NT2/D1 (cell line): Measurements from ENCODE around the gene ADD3.
A peak's percentile ranks its signal among the peaks of the same experiment; 100 is the strongest.

Experiments
- DNase-seq: peaks from one replicate; pipeline ENCODE4 v3.0.0-alpha.2; 2011; ENCODE audit warnings: low read depth, low spot score
- H3K27me3 ChIP-seq: 2 replicates; pipeline ENCODE4 v1.6.0; 2011; ENCODE audit warnings: mild to moderate bottlenecking; ENCODE audit not compliant: insufficient read length, insufficient read depth
- H3K36me3 ChIP-seq: 2 replicates; pipeline ENCODE4 v1.6.1; 2011; ENCODE audit warnings: mild to moderate bottlenecking, low read length, mixed read lengths; ENCODE audit not compliant: insufficient read depth, insufficient read length
- H3K4me1 ChIP-seq: 2 replicates; pipeline ENCODE4 v1.5.1; 2011; ENCODE audit not compliant: insufficient read depth, insufficient read length
- H3K4me3 ChIP-seq: 2 replicates; pipeline ENCODE4 v1.5.1; 2011; ENCODE audit warnings: low read depth; ENCODE audit not compliant: insufficient read length
- H3K9ac ChIP-seq: 2 replicates; pipeline ENCODE4 v1.6.0; 2011; ENCODE audit warnings: low read depth; ENCODE audit not compliant: insufficient read length
- H3K9me3 ChIP-seq: 2 replicates; pipeline ENCODE4 v1.5.1; 2011; ENCODE audit warnings: mild to moderate bottlenecking, low read length; ENCODE audit not compliant: insufficient read depth
- SUZ12 ChIP-seq: IDR thresholded peaks from 2 replicates; pipeline ENCODE4 v1.6.1; 2011; ENCODE audit not compliant: insufficient read length, insufficient read depth; ENCODE audit errors: extremely low read depth
- YY1 ChIP-seq: IDR thresholded peaks from 2 replicates; pipeline ENCODE4 v1.6.1; 2011; ENCODE audit not compliant: insufficient read length, insufficient read depth
- ZNF274 ChIP-seq: IDR thresholded peaks from 2 replicates; pipeline ENCODE4 v1.6.1; 2011; ENCODE audit warnings: mild to moderate bottlenecking, low read depth, low read length

ADD3 gene

DNA sequence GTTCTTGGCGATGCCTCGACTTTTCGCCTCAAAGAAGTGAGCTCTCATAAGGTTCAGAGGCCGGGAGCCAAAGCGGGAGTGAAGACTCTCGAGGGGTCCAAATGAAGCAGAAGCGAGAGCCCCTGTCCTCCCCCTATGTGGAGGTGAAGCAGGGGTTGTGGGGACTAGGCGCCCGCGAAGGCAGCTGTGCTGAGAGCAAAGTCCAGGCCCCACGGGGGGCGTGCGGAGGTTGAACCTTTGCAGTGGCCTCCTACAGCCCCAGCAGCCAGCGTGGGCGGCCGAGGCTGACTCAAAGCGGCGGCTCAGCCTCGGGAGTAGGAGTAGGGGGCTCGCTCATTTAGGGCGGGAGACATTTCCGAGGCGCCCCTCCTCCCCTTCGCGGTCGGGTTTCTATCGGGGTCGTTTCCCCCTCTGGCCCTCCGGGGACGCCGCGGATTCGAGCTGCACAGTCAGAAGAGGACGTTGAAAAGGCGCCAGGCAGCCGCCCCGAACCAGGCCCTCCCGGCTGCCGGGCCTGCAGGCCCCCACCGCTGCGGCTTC lies 553 bp upstream of the ADD3 start:
- peaks cover 4% of the 10 kb centered on the region for H3K4me1 ChIP-seq
- H3K27me3 ChIP-seq, result peaks cover 15% of the 10 kb centered on the region
- peak overlapping the region; percentile 51 for H3K4me3 ChIP-seq
- H3K9ac ChIP-seq, result peak overlapping the region; percentile 85
- no peak for DNase-seq
- H3K9me3 ChIP-seq, result no peaks in the 10 kb centered on the region
- TF ChIP-seq ZNF274 (no peak), SUZ12 (no peak), YY1 (no peak)
- no peaks in the 10 kb centered on the region for H3K36me3 ChIP-seq

DNA sequence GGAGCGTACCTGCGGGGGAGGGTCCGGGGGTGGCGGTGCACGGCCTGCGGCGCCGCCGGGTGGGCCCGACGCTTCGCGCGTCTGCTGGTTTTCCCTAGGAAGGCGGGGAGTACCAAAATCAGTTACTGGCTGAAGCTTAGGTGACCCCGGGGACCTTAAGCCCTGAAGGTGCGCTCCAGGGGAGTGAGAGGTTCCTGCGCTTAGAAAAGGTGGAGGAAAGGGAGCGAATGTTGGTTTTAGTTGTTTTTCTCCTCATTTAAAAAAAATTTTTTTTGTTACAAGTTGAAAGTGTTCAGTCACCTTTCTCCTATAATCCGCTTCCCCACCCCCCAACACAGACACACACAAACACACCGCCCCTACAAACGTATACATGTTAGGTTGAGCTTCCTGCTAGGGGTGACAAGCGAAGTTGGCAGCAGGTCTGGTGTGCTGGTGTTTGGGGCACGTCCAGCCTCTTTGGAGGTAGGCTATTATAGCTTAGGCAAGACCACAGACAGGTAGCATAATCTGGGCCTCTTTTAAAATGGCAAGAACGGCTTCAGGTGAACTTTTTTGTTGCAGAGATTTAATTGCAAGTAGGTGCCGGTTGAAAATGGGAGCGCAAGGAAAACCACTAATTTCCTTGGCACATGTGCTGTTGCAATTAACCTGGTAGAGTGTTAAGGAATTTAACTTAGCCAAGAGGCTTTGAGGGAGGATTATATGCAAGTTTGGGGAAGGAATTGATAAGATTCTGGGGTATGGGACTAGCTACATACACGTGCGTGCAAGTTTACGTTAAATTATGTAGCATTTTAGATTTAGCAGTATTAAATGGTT lies 945 bp downstream of the ADD3 start:
- H3K4me1 ChIP-seq, result peaks cover 2% of the 10 kb centered on the region
- DNase-seq, result no peak
- H3K36me3 ChIP-seq, result no peaks in the 10 kb centered on the region
- TF ChIP-seq SUZ12 (no peak), ZNF274 (no peak), YY1 (no peak)
- peak overlapping the region; percentile 83 for H3K9ac ChIP-seq
- no peaks in the 10 kb centered on the region for H3K9me3 ChIP-seq
- H3K27me3 ChIP-seq, result peaks cover 15% of the 10 kb centered on the region
- peak overlapping the region; percentile 73 for H3K4me3 ChIP-seq

DNA sequence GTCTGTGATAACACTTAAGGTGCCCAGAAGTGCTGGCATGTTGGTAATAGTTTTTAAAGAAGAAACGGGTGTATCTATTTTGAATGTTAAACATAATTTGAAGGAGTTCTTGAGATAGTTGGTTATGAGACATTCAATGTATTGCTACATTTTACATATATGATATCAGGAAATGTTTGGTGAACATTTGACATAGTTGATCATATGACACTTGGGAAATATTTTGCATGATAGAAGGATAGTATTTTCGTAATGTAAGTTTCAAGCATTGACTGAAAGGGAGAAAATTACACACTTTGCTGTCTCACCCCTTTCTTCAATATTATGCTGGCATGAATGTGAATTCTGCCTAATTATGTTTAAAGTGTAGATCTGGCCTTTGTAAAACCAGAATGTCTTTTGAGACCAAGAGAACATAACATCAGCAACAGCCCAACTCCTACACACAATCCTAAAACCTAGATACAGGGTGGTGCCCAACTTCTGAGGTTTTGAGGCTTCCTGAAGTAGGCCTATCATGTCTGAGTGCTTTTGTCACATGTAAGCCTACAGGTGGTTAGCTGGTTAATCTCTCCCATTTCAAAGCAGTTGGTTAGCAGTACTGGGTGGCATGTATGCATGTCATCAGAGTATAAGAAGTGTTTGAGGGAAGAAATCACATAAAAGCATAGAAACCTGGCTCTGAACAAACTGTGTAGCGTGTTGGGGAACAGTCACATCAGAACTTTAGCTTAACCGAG lies 2.1 kb downstream of the ADD3 start:
- Histone ChIP-seq H3K4me1 (peaks cover 2% of the 10 kb centered on the region), H3K27me3 (peaks cover 15% of the 10 kb centered on the region), H3K9me3 (no peaks in the 10 kb centered on the region), H3K4me3 (no peak overlapping the region), H3K36me3 (no peaks in the 10 kb centered on the region), H3K9ac (no peak overlapping the region)
- TF ChIP-seq YY1 (no peak), SUZ12 (no peak), ZNF274 (no peak)
- no peak for DNase-seq

DNA sequence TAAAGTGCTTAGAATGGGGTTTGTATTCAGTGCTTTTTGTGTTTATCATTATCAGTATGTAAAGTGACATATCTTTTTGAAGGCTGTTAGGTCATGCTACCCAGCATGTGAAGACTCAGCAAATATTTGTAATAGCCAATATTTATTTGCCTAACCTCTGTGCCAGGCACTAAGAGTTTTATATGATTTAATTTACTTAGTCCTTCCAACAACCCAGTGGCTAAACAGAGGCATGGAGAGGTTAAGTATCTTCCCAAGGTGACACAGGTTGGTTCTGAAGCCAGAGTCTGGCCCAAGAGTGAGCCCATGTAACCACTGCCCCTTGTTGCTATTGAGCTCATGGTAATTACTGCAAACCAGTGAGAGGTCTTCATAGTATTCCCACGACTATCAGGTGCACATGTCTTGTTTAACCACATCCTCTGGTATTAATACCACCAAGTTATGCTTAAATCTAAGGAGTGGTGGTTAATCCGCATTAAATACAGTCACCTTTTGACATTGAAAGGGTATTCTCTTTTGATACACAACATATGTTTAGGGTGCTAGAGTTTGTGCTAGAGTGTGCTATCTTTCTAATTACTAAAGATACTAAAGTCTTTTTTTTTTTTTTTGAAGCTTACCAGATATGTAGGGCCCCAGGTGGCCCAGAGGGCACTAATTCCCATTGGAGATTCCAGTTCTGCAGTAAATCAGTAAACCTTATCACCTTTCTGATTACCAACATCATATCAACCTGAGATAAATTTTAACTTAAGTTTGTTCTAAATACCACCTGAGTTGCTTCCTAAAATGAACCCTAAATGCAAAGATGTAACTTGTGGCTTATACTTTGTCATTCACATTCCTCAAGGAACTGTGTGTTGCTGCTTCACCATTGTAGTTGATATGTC lies 2.9 kb downstream of the ADD3 start:
- Histone ChIP-seq H3K9ac (no peak overlapping the region), H3K4me1 (peaks cover 2% of the 10 kb centered on the region), H3K9me3 (no peaks in the 10 kb centered on the region), H3K4me3 (no peak overlapping the region), H3K27me3 (peaks cover 15% of the 10 kb centered on the region), H3K36me3 (no peaks in the 10 kb centered on the region)
- TF ChIP-seq ZNF274 (no peak), SUZ12 (no peak), YY1 (no peak)
- no peak for DNase-seq

DNA sequence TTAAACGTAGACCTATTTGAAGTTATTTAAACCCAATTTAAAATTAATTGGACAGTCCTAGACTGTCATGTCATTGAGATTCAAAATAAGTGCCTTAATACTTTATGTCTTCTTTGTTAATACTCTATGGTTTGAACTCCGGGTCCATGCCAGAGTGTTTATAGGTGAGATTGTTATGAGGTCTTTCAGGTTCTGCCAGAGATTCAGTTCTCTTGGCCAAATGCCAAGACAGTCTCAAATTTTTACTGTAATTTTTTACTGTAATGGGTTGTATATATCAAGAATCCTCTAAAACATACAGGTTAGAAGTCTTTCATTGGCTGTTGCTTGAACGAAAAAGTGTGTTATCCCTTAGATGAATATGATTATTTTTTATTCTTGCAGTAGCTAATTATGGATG lies 3.9 kb downstream of the ADD3 start:
- H3K9me3 ChIP-seq, result no peaks in the 10 kb centered on the region
- TF ChIP-seq ZNF274, result no peak
- TF ChIP-seq YY1, result no peak
- TF ChIP-seq SUZ12, result no peak
- DNase-seq, result no peak
- no peaks in the 10 kb centered on the region for H3K36me3 ChIP-seq
- no peak overlapping the region for H3K9ac ChIP-seq
- H3K4me3 ChIP-seq, result no peak overlapping the region
- peaks cover 2% of the 10 kb centered on the region for H3K4me1 ChIP-seq
- peaks cover 6% of the 10 kb centered on the region for H3K27me3 ChIP-seq

DNA sequence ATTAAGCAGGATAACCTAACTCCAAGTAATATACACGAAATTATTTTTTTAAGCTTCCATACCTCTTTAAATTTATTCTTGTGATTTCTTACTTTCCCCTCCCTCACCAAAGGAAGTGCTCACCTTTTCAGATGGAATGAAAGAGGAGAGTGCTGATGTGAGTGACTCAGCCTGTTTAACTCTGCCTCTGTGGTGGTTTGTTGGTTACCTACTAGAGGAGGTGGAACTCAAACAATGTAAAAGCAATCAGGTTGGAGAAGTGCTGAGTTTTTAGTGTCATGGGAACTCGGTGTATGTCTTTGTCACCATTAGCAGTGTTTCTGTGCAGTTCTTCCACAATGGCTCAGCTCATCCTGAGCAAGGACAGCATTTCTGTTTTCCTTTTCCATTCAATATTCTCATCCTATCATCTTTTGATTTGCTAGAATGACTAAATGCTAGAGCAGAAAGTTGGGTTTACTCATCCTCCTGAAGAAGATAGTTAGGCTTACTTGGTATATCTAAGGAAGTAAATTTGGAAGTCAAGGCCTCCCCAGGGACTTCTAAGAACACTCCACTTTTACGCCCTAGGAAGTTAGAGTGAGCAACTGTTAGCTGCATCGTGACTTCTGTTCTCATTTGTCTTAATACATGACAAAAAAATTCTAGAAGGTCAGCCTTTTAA lies 6.0 kb downstream of the ADD3 start:
- TF ChIP-seq SUZ12 (no peak), ZNF274 (no peak), YY1 (no peak)
- H3K4me1 ChIP-seq, result no peaks in the 10 kb centered on the region
- H3K27me3 ChIP-seq, result no peaks in the 10 kb centered on the region
- no peaks in the 10 kb centered on the region for H3K36me3 ChIP-seq
- no peak for DNase-seq
- H3K9ac ChIP-seq, result no peak overlapping the region
- no peaks in the 10 kb centered on the region for H3K9me3 ChIP-seq
- no peak overlapping the region for H3K4me3 ChIP-seq
